B cell (primary cell): ENCODE measurements around the gene LSP1. TPM values are rescaled to one million over a fixed set of nuclear protein-coding genes. Genes with fewer than 3 reads are reported as not detected.

Experiments
- ATAC-seq: fragments of 200-7000 bp; cut with Tn5 transposase; one replicate; pipeline ENCODE4 v1.10.0; 2021; ENCODE audit warnings: low read depth, mild to moderate bottlenecking, moderate number of reproducible peaks, moderate library complexity
- CTCF ChIA-PET: fragments of 350-600 bp; sonication (Branson Sonifier 250); formaldehyde crosslinking; loops from one replicate; lab custom pipeline; 2021; ENCODE audit warnings: antibody characterized with exemption, inconsistent platforms; lab: Charles Lee
- POLR2A ChIA-PET: fragments of 350-600 bp; sonication (Branson Sonifier 250); formaldehyde crosslinking; loops from one replicate; lab custom pipeline; 2021; ENCODE audit warnings: antibody characterized with exemption; lab: Charles Lee
- DNase-seq: peaks from one replicate; pipeline ENCODE4 v3.0.0; 2013
- H2AFZ ChIP-seq: 2 replicates; pipeline ENCODE4 v1.6.1; 2012; ENCODE audit warnings: mild to moderate bottlenecking, low read depth, low read length; ENCODE audit not compliant: insufficient read depth, poor library complexity, severe bottlenecking
- H3K27ac ChIP-seq, 2 donors: 1 replicate in 1 of 2; 2 replicates in 1 of 2; pipeline ENCODE4 v1.5.1; 2012 to 2013; ENCODE audit warnings: low read length in 2 of 2, mild to moderate bottlenecking in 2 of 2, moderate library complexity in 1 of 2
- H3K27me3 ChIP-seq, 4 experiments: fragments of 200-600 bp in 1 of 4; sonication (generic) in 1 of 4; replicated peaks in 1 of 4; 1 replicate in 2 of 4; 2 replicates in 2 of 4; pipeline versions ENCODE4 v1.6.1 to v1.7.0; 2013 to 2016; ENCODE audit warnings: low read length in 3 of 4, mild to moderate bottlenecking in 2 of 4, mixed read lengths in 1 of 4, moderate library complexity in 1 of 4; ENCODE audit not compliant: insufficient read depth in 4 of 4, control insufficient read depth in 3 of 4; ENCODE audit errors: control extremely low read depth in 1 of 4
- H3K36me3 ChIP-seq, 2 experiments: replicated peaks in 1 of 2; 1 replicate in 1 of 2; 2 replicates in 1 of 2; pipeline versions ENCODE4 v1.6.1 to v1.7.1; 2013; ENCODE audit warnings: low read length in 1 of 2; ENCODE audit not compliant: insufficient read depth in 2 of 2, control insufficient read depth in 1 of 2; ENCODE audit errors: control extremely low read depth in 1 of 2, extremely low read depth in 1 of 2
- H3K4me1 ChIP-seq, 2 donors: fragments of 200-600 bp in 1 of 2; sonication (generic) in 1 of 2; 1 replicate in 1 of 2; 2 replicates in 1 of 2; pipeline versions ENCODE4 v1.5.1 to v1.6.1; 2013 to 2017; ENCODE audit warnings: low read length in 2 of 2; ENCODE audit not compliant: control insufficient read depth in 2 of 2, insufficient read depth in 2 of 2
- H3K4me2 ChIP-seq: replicated peaks from 2 replicates; pipeline ENCODE3; 2012; ENCODE audit warnings: mild to moderate bottlenecking, low read depth, low read length; ENCODE audit not compliant: poor library complexity, severe bottlenecking
- H3K4me3 ChIP-seq, 5 experiments: fragments of 200-600 bp in 1 of 5; sonication (generic) in 1 of 5; 1 replicate in 3 of 5; 2 replicates in 2 of 5; pipeline versions ENCODE4 v1.5.1 to v1.7.0; 2011 to 2016; ENCODE audit warnings: low read length in 4 of 5, mild to moderate bottlenecking in 4 of 5, low read depth in 2 of 5, control low read depth in 1 of 5, moderate library complexity in 1 of 5; ENCODE audit not compliant: insufficient read depth in 1 of 5; ENCODE audit errors: control extremely low read depth in 1 of 5, extremely low read depth in 1 of 5
- H3K79me2 ChIP-seq: fragments of 200-600 bp; sonication (generic); one replicate; pipeline ENCODE4 v1.6.0; 2016; ENCODE audit warnings: low read length; ENCODE audit not compliant: control insufficient read depth, insufficient read depth
- H3K9ac ChIP-seq: fragments of 200-600 bp; sonication (generic); 2 replicates; pipeline ENCODE4 v1.6.1; 2017; ENCODE audit warnings: mild to moderate bottlenecking, low read length, moderate library complexity
- H3K9me3 ChIP-seq, 3 donors: one replicate each; pipeline versions ENCODE4 v1.6.1 to v1.7.1; 2013; ENCODE audit warnings: low read length in 2 of 3; ENCODE audit not compliant: control insufficient read depth in 2 of 3, insufficient read depth in 1 of 3; ENCODE audit errors: control extremely low read depth in 1 of 3
- H4K20me1 ChIP-seq: 2 replicates; pipeline ENCODE4 v1.6.0; 2012; ENCODE audit warnings: mild to moderate bottlenecking, low read length; ENCODE audit not compliant: insufficient read depth, control insufficient read depth, poor library complexity, severe bottlenecking
- H3K27ac Mint-ChIP-seq: one replicate; pipeline ENCODE4 v1.8.0; 2021; ENCODE audit warnings: mixed read lengths
- H3K27me3 Mint-ChIP-seq: one replicate; pipeline ENCODE4 v1.8.0; 2021; ENCODE audit warnings: mixed read lengths
- H3K4me1 Mint-ChIP-seq: one replicate; pipeline ENCODE4 v1.8.0; 2021; ENCODE audit warnings: mixed read lengths
- H3K4me3 Mint-ChIP-seq: one replicate; pipeline ENCODE4 v1.8.0; 2021; ENCODE audit warnings: mixed read lengths
- H3K9me3 Mint-ChIP-seq: one replicate; pipeline ENCODE4 v1.8.0; 2022; ENCODE audit warnings: mixed read lengths; ENCODE audit not compliant: insufficient read depth
- EZH2 ChIP-seq: IDR thresholded peaks from 2 replicates; pipeline ENCODE4 v1.6.1; 2012; ENCODE audit warnings: borderline replicate concordance, low read depth, mild to moderate bottlenecking, moderate library complexity, low read length; ENCODE audit not compliant: insufficient read depth, poor library complexity, severe bottlenecking
- WGBS: methylation state at CpG from one replicate; pipeline ENCODE4 v1.1.5; 2013; ENCODE audit warnings: missing lambda C conversion rate; ENCODE audit not compliant: insufficient coverage; 5-methylcytosine and 5-hydroxymethylcytosine counted together
- intact Hi-C: fragments of 100-400 bp; cut with micrococcal nuclease; formaldehyde crosslinking; loops from one replicate; pipeline ENCODE4 v1.10.0; 2022
- polyA plus RNA-seq: library from polyadenylated mRNA; depleted of rRNA; stranded (reverse); fragments of >200 nt; gene quantifications from 2 replicates; pipeline ENCODE4 v1.2.3, GENCODE V29; 2012
- total RNA-seq, 2 donors: library from RNA; stranded (reverse); fragments of 120-200 nt in 1 of 2; gene quantifications; 1 replicate in 1 of 2; 2 replicates in 1 of 2; pipeline versions ENCODE4 v1.2.3 to v1.2.4, GENCODE V29; 2013 to 2022
- TF ChIP-seq, protein P1 (sequence below): fragments of 200-600 bp; IDR thresholded peaks from one replicate; pipeline ENCODE4 v1.8.0; 2022; ENCODE audit warnings: antibody characterized with exemption, mild to moderate bottlenecking

LSP1 gene
- total and polyA plus RNA-seq, 2 donors (not counting 1 experiment from before 2014, with no cell fraction given) = 249 to 446 TPM

DNA sequence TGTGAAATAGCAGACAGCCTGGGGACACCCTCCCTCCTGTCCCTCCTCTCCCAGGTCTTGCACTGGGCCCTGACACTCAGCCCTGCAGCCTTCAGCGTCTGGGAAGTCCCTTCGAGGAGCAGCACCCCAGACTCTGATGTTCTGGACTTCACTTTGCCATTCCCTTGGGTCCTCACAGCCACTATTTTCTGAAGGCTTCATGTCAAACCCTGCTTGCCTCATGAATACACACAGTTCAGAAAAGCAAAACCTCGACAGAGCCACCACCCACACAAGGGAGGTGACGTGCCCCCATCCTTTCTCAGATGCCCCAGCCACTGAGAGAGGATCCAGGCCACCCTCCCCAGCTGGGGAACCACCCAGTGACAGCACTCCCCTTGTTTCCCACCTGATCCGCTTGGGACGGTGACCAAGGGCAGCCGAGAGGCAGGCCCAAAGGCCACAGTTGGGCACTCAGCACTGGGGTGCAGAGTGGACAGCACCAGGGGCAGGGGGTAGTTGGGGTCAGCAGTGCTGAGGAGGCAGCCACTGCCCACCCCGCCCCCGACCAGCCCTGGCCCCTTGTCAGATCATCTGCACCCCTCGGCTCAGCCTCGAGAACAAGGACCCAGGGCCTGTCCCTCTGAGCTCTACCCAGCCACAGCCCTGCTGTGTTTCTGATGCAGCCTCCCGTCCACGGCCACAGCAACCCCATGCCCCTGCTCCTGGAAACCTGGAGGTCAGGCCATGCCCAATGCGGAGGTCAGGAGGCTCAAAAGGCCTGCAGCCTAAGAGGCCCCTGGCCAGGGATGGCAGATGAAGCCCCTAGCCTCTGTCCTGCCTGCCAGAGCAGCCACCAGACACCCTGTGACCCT lies 63.5 kb downstream of the LSP1 start:
- Histone ChIP-seq H3K79me2 (no peaks in the 10 kb centered on the region), H2AFZ (no peak overlapping the region), H3K4me3 (no peak overlapping the region), H3K4me1 (peaks cover 0 to 5% of the 10 kb centered on the region in 2 donors), H3K27me3 (peaks cover 0 to 6% (median 3%) of the 10 kb centered on the region in 4 experiments), H3K9ac (no peak overlapping the region), H3K4me2 (no peak overlapping the region), H3K27ac (no peak overlapping the region), H3K9me3 (no peaks in the 10 kb centered on the region), H3K36me3 (no peaks in the 10 kb centered on the region), H4K20me1 (no peaks in the 10 kb centered on the region)
- intact Hi-C loops = loop anchor here (5.0 kb wide), 2 partner anchors 34 to 64 kb away; partner anchors contain the start of gene LSP1
- WGBS = 74% methylated on average over 14 of the region's 14 CpGs
- ChIA-PET CTCF (interaction anchor here (1.0 to 2.4 kb wide), 4 partner anchors 26 to 234 kb away, joined by 3 to 9 read pairs (median 4); no protein-coding TSS in a partner anchor), POLR2A (interaction anchor here (0.6 to 1.1 kb wide), 2 partner anchors 27 to 29 kb away, joined by 4 read pairs; no protein-coding TSS in a partner anchor)
- no peak overlapping the region for H3K4me3 Mint-ChIP-seq
- DNase-seq (no peak), ATAC-seq (peak; percentile 35)
- H3K27ac Mint-ChIP-seq = peak overlapping the region; percentile 74
- H3K4me1 Mint-ChIP-seq = peaks cover 24% of the 10 kb centered on the region
- TF ChIP-seq EZH2 = no peak
- H3K27me3 Mint-ChIP-seq = peaks cover 17% of the 10 kb centered on the region
- H3K9me3 Mint-ChIP-seq = no peaks in the 10 kb centered on the region

DNA sequence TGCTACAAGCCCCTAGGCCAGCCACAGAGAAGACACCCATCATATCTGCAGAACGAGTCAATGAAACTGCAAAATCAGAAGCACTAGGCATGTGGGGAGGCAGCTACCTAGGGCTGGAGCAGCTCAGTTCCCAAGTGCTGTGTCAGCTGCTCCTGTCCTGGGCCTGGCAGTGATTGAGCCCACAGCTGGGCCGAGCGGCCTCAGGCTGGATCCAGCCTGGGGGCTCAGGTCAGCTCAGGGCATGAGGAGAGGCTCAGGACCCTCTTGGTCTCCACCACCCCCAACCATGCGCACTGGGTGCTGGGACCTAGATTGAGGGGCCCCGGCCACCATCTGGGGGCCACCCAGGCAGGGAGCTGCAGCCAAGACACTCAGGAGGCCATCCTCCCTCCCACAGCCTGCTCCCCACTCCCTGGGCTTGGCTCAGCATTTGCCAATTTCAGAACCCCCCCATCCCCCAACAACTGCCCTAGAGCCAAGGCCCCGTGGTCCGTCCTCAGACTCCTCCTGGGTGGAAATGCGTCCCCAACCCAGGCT lies 64.2 kb downstream of the LSP1 start:
- no peaks in the 10 kb centered on the region for H3K9me3 ChIP-seq
- no peak for DNase-seq
- no peaks in the 10 kb centered on the region for H4K20me1 ChIP-seq
- intact Hi-C loops = loop anchor here (5.0 kb wide), 2 partner anchors 35 to 65 kb away; partner anchors contain the start of gene LSP1
- Mint-ChIP-seq H3K27ac (peak overlapping the region; percentile 46), H3K4me3 (no peak overlapping the region), H3K9me3 (no peaks in the 10 kb centered on the region), H3K27me3 (peaks cover 17% of the 10 kb centered on the region), H3K4me1 (peaks cover 24% of the 10 kb centered on the region)
- ATAC-seq = peak; percentile 6
- ChIA-PET CTCF (interaction anchor here (1.0 to 2.4 kb wide), 4 partner anchors 27 to 233 kb away, joined by 3 to 9 read pairs (median 4); no protein-coding TSS in a partner anchor), POLR2A (interaction anchor here (0.6 to 1.4 kb wide), 3 partner anchors 25 to 30 kb away, joined by 4 to 5 read pairs (median 4); partner anchors contain the start of gene PRR33)
- TF ChIP-seq, protein P1, sequence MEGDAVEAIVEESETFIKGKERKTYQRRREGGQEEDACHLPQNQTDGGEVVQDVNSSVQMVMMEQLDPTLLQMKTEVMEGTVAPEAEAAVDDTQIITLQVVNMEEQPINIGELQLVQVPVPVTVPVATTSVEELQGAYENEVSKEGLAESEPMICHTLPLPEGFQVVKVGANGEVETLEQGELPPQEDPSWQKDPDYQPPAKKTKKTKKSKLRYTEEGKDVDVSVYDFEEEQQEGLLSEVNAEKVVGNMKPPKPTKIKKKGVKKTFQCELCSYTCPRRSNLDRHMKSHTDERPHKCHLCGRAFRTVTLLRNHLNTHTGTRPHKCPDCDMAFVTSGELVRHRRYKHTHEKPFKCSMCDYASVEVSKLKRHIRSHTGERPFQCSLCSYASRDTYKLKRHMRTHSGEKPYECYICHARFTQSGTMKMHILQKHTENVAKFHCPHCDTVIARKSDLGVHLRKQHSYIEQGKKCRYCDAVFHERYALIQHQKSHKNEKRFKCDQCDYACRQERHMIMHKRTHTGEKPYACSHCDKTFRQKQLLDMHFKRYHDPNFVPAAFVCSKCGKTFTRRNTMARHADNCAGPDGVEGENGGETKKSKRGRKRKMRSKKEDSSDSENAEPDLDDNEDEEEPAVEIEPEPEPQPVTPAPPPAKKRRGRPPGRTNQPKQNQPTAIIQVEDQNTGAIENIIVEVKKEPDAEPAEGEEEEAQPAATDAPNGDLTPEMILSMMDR = no peak
- TF ChIP-seq EZH2 = no peak
- peaks cover 0 to 10% (median 5%) of the 10 kb centered on the region in 4 experiments for H3K27me3 ChIP-seq
- no peaks in the 10 kb centered on the region for H3K36me3 ChIP-seq
- no peak overlapping the region for H3K4me2 ChIP-seq
- no peaks in the 10 kb centered on the region for H3K79me2 ChIP-seq
- WGBS = 78% methylated on average over 8 of the region's 8 CpGs
- peaks cover 0 to 5% of the 10 kb centered on the region in 2 donors for H3K4me1 ChIP-seq
- H3K4me3 ChIP-seq = no peak overlapping the region
- H3K27ac ChIP-seq = no peak overlapping the region
- H3K9ac ChIP-seq = no peak overlapping the region
- H2AFZ ChIP-seq = no peak overlapping the region
